Testis (tissue), 3 donors: ENCODE results near the gene NPPC. TPM values are rescaled to one million over a fixed set of nuclear protein-coding genes. Genes with fewer than 3 reads are reported as not detected.
A peak's percentile ranks its signal among the peaks of the same experiment; 100 is the strongest.

Experiments
- DNase-seq: peaks from one replicate; pipeline ENCODE4 v3.0.0-alpha.2; 2019
- H3K27ac ChIP-seq, 2 donors: fragments of 200-600 bp; sonication (generic); one replicate each; pipeline ENCODE4 v1.5.1; 2019
- H3K27me3 ChIP-seq: fragments of 200-600 bp; sonication (generic); one replicate; pipeline ENCODE4 v1.5.1; 2019
- H3K36me3 ChIP-seq: fragments of 200-600 bp; sonication (generic); one replicate; pipeline ENCODE4 v1.5.1; 2017; ENCODE audit warnings: low read depth; ENCODE audit errors: missing control alignments
- H3K4me1 ChIP-seq: fragments of 200-600 bp; sonication (generic); one replicate; pipeline ENCODE4 v1.5.1; 2019
- H3K4me3 ChIP-seq, 2 donors: fragments of 200-600 bp; sonication (generic); one replicate each; pipeline ENCODE4 v1.5.1; 2017 to 2019
- H3K9me3 ChIP-seq: fragments of 200-600 bp; sonication (generic); one replicate; pipeline ENCODE4 v1.5.1; 2017
- POLR2A ChIP-seq: fragments of 450-650 bp; IDR thresholded peaks from one replicate; pipeline ENCODE4 v1.6.1; 2017; ENCODE audit warnings: antibody characterized with exemption, mild to moderate bottlenecking, moderate library complexity
- WGBS, 2 donors: methylation state at CpG; one replicate each; pipeline ENCODE4 v1.1.5; 2018; 5-methylcytosine and 5-hydroxymethylcytosine counted together
- intact Hi-C: fragments of 100-400 bp; cut with DNase I; formaldehyde crosslinking; loops from one replicate; pipeline ENCODE4 v1.15.1; 2023; ENCODE audit warnings: low total_unique reads
- polyA plus RNA-seq: library from polyadenylated mRNA; stranded (reverse); fragments of 350-450 nt; fragmentation: Illumina TruSeq; extraction: RNeasy Lipid Tissue Mini Kit (QIAGEN cat#74804); gene quantifications from one replicate; pipeline ENCODE4 v1.2.3, GENCODE V29; 2014; ENCODE audit warnings: low read depth, low replicate concordance; ENCODE audit not compliant: insufficient read depth
- total RNA-seq, 2 donors: library from RNA; depleted of rRNA; stranded (reverse); fragments of >200 nt; gene quantifications; one replicate each; pipeline ENCODE4 v1.2.3, GENCODE V29; 2016
- TF ChIP-seq, protein P1 (sequence below), 3 experiments: fragments of 450-650 bp in 2 of 3; fragments of 200-600 bp in 1 of 3; sonication (generic) in 1 of 3; IDR thresholded peaks; one replicate each; pipeline ENCODE4 v1.5.1; 2016 to 2019; ENCODE audit warnings: antibody characterized with exemption in 3 of 3, mild to moderate bottlenecking in 2 of 3, moderate library complexity in 1 of 3

NPPC gene
- total and polyA plus RNA-seq, 3 donors from 2014 or later, result 0.78 TPM; not detected in 2

DNA sequence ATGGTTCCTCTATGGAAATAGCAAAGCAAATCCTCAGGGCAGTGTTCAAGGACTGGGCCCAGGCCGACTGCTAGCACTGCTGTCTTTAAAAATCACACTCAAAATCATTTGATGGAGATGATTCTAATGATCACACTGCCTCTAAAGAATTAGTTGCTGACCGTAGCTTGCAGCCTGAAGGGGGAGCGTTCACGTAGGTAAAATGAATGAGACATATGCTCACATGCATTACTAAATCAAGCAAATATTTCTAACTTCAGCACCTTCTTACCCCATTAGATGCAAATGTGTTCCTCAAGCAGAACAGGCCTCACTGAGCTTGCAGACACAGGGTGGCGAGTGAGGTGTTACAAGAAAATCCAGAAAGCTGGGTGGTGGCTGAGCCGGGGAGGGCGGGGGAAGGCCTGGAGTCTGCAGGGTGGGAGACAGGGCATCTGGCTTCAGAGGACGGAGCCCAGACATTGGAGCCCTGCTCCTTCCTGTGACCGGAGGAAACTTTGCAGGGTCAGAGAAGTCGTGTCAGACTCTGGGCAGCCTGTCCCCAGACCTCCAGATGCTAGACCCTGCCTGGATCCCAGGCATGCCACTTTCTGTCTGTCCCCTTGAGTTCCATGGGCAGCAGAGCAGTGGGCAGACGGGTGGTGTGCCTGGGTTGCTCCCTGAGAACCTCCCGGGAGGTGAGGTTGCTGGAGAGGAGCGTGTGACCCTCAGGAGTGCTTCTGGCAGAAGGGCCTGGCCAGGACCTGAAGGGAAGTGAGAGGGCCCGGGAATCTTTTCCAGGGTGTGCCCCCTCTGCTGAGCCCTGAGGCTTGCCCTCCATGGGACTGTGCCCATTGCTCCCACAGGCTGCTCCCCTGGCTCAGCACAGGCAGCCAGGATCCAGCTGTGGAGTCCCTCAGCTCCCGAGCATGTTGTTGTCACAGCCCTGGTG is 7.1 kb upstream of the NPPC start:
- TF ChIP-seq, protein P1, sequence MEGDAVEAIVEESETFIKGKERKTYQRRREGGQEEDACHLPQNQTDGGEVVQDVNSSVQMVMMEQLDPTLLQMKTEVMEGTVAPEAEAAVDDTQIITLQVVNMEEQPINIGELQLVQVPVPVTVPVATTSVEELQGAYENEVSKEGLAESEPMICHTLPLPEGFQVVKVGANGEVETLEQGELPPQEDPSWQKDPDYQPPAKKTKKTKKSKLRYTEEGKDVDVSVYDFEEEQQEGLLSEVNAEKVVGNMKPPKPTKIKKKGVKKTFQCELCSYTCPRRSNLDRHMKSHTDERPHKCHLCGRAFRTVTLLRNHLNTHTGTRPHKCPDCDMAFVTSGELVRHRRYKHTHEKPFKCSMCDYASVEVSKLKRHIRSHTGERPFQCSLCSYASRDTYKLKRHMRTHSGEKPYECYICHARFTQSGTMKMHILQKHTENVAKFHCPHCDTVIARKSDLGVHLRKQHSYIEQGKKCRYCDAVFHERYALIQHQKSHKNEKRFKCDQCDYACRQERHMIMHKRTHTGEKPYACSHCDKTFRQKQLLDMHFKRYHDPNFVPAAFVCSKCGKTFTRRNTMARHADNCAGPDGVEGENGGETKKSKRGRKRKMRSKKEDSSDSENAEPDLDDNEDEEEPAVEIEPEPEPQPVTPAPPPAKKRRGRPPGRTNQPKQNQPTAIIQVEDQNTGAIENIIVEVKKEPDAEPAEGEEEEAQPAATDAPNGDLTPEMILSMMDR (IDR thresholded peaks at IDR 0.05), result no peak
- no peak for TF ChIP-seq POLR2A
- intact Hi-C loops, result no loop called here
- DNase-seq, result no peak

DNA sequence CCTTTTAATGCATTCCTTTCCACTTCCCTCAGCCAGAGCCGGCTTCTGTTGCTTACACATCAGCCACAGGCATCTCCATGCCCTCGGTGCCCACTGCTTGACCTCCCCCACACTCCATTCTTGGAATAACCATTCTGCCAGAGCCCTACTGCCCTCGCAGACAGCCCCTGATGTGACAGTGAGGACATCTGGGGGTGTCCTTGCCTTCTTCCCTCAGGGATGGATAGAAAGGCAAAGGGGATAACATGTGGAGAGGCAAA is 6.4 kb upstream of the NPPC start:
- H3K4me3 ChIP-seq, result no peak overlapping the region
- DNase-seq, result no peak
- H3K4me1 ChIP-seq, result peaks cover 5% of the 10 kb centered on the region
- intact Hi-C loops, result no loop called here
- H3K27ac ChIP-seq, result no peak overlapping the region
- WGBS, 2 donors, result 86 to 88% methylated on average over 3 of the region's 3 CpGs
- H3K9me3 ChIP-seq, result no peaks in the 10 kb centered on the region
- no peak for TF ChIP-seq POLR2A
- TF ChIP-seq, protein P1 (IDR thresholded peaks at IDR 0.05), result no peak
- no peaks in the 10 kb centered on the region for H3K27me3 ChIP-seq
- no peaks in the 10 kb centered on the region for H3K36me3 ChIP-seq

More for the DNA sequence above, 7.1 kb upstream of the NPPC start:
- H3K36me3 ChIP-seq, result no peaks in the 10 kb centered on the region
- no peak overlapping the region for H3K4me3 ChIP-seq
- WGBS, 2 donors, result 94% methylated on average over 14 to 15 of the region's 15 CpGs
- H3K9me3 ChIP-seq, result no peaks in the 10 kb centered on the region
- H3K27me3 ChIP-seq, result no peaks in the 10 kb centered on the region
- peaks cover 5% of the 10 kb centered on the region for H3K4me1 ChIP-seq
- no peak overlapping the region for H3K27ac ChIP-seq

DNA sequence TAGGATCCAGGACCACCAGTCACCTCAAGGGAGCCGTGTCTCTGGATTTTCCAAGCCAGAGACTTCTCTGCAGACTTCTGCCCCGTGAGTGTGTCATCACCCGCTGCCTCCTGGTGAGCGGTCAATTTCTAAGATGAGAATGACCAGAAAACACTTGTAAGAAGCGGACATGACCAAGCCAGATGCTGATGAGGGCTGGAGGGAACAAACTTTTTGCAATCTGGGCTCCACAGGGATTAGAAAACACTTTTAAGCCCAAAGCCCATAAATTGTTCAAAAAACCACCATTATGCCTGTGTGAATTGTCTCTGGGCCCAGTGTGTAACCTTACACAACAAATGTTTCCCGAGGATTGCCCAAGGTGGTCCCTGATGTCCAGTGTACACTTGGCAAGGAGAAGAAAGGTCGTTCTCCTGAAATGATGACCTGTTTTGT is 5.3 kb upstream of the NPPC start:
- peaks cover 12% of the 10 kb centered on the region for H3K4me1 ChIP-seq
- H3K27ac ChIP-seq, result no peak overlapping the region
- intact Hi-C loops, result no loop called here
- no peaks in the 10 kb centered on the region for H3K27me3 ChIP-seq
- no peaks in the 10 kb centered on the region for H3K36me3 ChIP-seq
- TF ChIP-seq, protein P1 (IDR thresholded peaks at IDR 0.05), result no peak
- TF ChIP-seq POLR2A, result no peak
- peak; percentile 13 for DNase-seq
- H3K4me3 ChIP-seq, result no peak overlapping the region
- no peaks in the 10 kb centered on the region for H3K9me3 ChIP-seq
- WGBS, 2 donors, result 88 to 91% methylated on average over 7 of the region's 7 CpGs

DNA sequence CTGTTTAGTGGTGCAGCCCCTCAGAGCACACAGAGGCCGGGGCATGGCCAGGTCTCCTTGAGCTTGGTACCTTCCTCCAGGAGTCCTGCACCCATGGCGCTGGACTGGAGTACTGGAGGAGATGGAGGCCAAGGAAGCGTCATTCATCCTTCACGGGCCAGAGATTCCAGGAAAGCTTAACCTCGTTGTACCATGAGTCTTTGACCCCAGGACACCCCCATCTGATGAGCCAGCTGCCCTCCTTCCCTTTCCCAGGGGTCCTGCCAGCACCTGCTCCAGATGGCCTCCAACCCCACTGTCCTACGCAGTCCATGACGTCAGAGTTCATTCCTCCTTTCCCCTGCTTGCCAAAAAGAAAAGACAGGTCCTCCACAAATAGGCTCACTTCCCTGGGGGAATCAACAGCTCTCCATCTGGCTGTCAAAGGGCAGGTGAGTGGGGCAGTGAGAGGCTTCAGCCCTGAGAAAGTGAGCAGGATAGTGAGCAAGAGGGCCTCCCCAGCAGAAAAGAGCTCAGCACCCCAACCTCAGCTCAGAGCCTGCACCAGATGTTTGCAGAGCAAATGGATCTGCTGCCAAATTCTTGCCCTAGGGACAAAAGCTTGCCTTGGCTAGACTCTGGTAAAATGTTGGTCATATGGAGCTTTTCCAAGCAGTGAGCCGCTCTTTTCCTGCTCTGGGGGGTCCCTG is 4.5 kb upstream of the NPPC start:
- no peak overlapping the region for H3K4me3 ChIP-seq
- TF ChIP-seq, protein P1 (IDR thresholded peaks at IDR 0.05), result no peak
- no peak for TF ChIP-seq POLR2A
- no peaks in the 10 kb centered on the region for H3K27me3 ChIP-seq
- peaks cover 20% of the 10 kb centered on the region for H3K4me1 ChIP-seq
- H3K36me3 ChIP-seq, result no peaks in the 10 kb centered on the region
- H3K27ac ChIP-seq, result no peak overlapping the region
- 75 to 83% methylated on average over 7 to 8 of the region's 8 CpGs for WGBS, 2 donors
- no peaks in the 10 kb centered on the region for H3K9me3 ChIP-seq
- intact Hi-C loops, result no loop called here
- peak; percentile 10 for DNase-seq
